AG04449 (cell line): Measurements from ENCODE around the gene KCNH2.

ENCODE experiments used
- CTCF ChIA-PET: fragments of 350-600 bp; formaldehyde crosslinking; extraction: SDS; loops from one replicate; lab custom pipeline; 2021; ENCODE audit warnings: antibody characterized with exemption; lab: Yijun Ruan, JAX
- POLR2A ChIA-PET: fragments of 400-600, 350-600 bp; formaldehyde crosslinking; extraction: SDS; loops from one replicate; lab custom pipeline; 2020; ENCODE audit warnings: antibody characterized with exemption, inconsistent platforms; lab: Yijun Ruan, JAX
- DNase-seq: peaks from one replicate; pipeline ENCODE4 v3.0.0-alpha.2; 2010; ENCODE audit warnings: low read depth, low spot score
- H3K4me3 ChIP-seq: 2 replicates; pipeline ENCODE4 v1.5.1; 2011; ENCODE audit warnings: low read depth, mild to moderate bottlenecking, control low read depth, low read length
- CTCF ChIP-seq: IDR thresholded peaks from one replicate; pipeline ENCODE4 v1.5.1; 2011; ENCODE audit warnings: mild to moderate bottlenecking, moderate library complexity, low read length, control low read depth, inconsistent platforms; ENCODE audit not compliant: insufficient read depth; ENCODE audit errors: missing control alignments

The KCNH2 gene

GRCh38 chr7:150994838-150995510 is 16.9 kb upstream of the KCNH2 start:
- no peak overlapping the region for H3K4me3 ChIP-seq
- TF ChIP-seq CTCF: no peak
- POLR2A ChIA-PET: no interaction called here
- CTCF ChIA-PET: interaction anchor here (1.0 to 2.3 kb wide), 7 partner anchors 10 to 117 kb away, joined by 3 to 24 read pairs (median 3); no protein-coding TSS in a partner anchor
- DNase-seq: no peak

GRCh38 chr7:150994141-150994837 is 16.2 kb upstream of the KCNH2 start:
- ChIA-PET CTCF (interaction anchor here (1.1 to 2.3 kb wide), 7 partner anchors 9 to 117 kb away, joined by 3 to 24 read pairs (median 3); no protein-coding TSS in a partner anchor), POLR2A (no interaction called here)
- DNase-seq: no peak
- TF ChIP-seq CTCF: no peak
- no peak overlapping the region for H3K4me3 ChIP-seq

GRCh38 chr7:150993511-150993910 is 15.4 kb upstream of the KCNH2 start:
- no peak overlapping the region for H3K4me3 ChIP-seq
- no peak for TF ChIP-seq CTCF
- POLR2A ChIA-PET: no interaction called here
- CTCF ChIA-PET: interaction anchor here (1.1 to 2.3 kb wide), 7 partner anchors 8 to 96 kb away, joined by 3 to 24 read pairs (median 5); no protein-coding TSS in a partner anchor
- DNase-seq: no peak

GRCh38 chr7:150992833-150993302 is 14.7 kb upstream of the KCNH2 start:
- H3K4me3 ChIP-seq: no peak overlapping the region
- ChIA-PET POLR2A (no interaction called here), CTCF (interaction anchor here (1.1 to 1.6 kb wide), 3 partner anchors 8 to 95 kb away, joined by 4 to 5 read pairs (median 4); no protein-coding TSS in a partner anchor)
- TF ChIP-seq CTCF: no peak
- no peak for DNase-seq

GRCh38 chr7:150992051-150992640 is 14.0 kb upstream of the KCNH2 start:
- TF ChIP-seq CTCF: no peak
- no peak overlapping the region for H3K4me3 ChIP-seq
- no peak for DNase-seq
- ChIA-PET CTCF (interaction anchor here (0.7 to 1.6 kb wide), 4 partner anchors 8 to 132 kb away, joined by 3 to 5 read pairs (median 4); no protein-coding TSS in a partner anchor), POLR2A (no interaction called here)
